Skin of body (tissue), 2 donors: Measurements from ENCODE around the gene MRFAP1. TPM values are rescaled to one million over a fixed set of nuclear protein-coding genes. Genes with fewer than 3 reads are reported as not detected.
"Not testable (repeated sequence)": the region's sequence is repeated elsewhere in the genome, so short reads cannot be mapped to it uniquely, and the experiment has no call there.

Experiments
- DNase-seq: peaks from one replicate; lab custom pipeline; 2025; lab: John Stamatoyannopoulos, UW
- total RNA-seq: library from RNA; depleted of rRNA; stranded (reverse); fragments of >200 nt; gene quantifications from one replicate; pipeline ENCODE4 v1.2.3, GENCODE V29; 2014

MRFAP1 gene
- total RNA-seq, 1 donor from 2014 or later = 99.1 TPM

GRCh38 chr4:6633091-6633906 lies 7.2 kb upstream of the MRFAP1 start:
- no peak for DNase-seq

GRCh38 chr4:6634746-6635145 lies 5.7 kb upstream of the MRFAP1 start:
- DNase-seq = no peak

- DNase-seq = no peak
Measured at GRCh38 chr4:6639137-6639680, 1.3 kb upstream of the MRFAP1 start.

GRCh38 chr4:6641164-6641970 lies 882 bp downstream of the MRFAP1 start:
- no peak for DNase-seq

- DNase-seq = no peak
Measured at GRCh38 chr4:6641971-6642320, 1.5 kb downstream of the MRFAP1 start.

- no peak for DNase-seq
Measured at GRCh38 chr4:6643141-6643847, 2.8 kb downstream of the MRFAP1 start.

- no peak for DNase-seq
Measured at GRCh38 chr4:6644792-6645530, 4.5 kb downstream of the MRFAP1 start.

GRCh38 chr4:6647169-6647568 lies 6.7 kb downstream of the MRFAP1 start:
- no peak for DNase-seq

GRCh38 chr4:6647582-6648230 lies 7.2 kb downstream of the MRFAP1 start:
- DNase-seq = no peak

- DNase-seq = no peak
Measured at GRCh38 chr4:6649216-6649615, 8.7 kb downstream of the MRFAP1 start.

GRCh38 chr4:6654211-6654610 lies 13.7 kb downstream of the MRFAP1 start:
- not testable (repeated sequence) for DNase-seq

- DNase-seq = not testable (repeated sequence)
Measured at GRCh38 chr4:6655291-6655690, 14.8 kb downstream of the MRFAP1 start.

GRCh38 chr4:6655924-6656323 lies 15.4 kb downstream of the MRFAP1 start:
- DNase-seq = no peak

- no peak for DNase-seq
Measured at GRCh38 chr4:6657242-6658208, 17.0 kb downstream of the MRFAP1 start.

GRCh38 chr4:6658209-6658595 lies 17.7 kb downstream of the MRFAP1 start:
- no peak for DNase-seq

- no peak for DNase-seq
Measured at GRCh38 chr4:6658597-6659075, 18.2 kb downstream of the MRFAP1 start.

GRCh38 chr4:6659897-6660296 lies 19.4 kb downstream of the MRFAP1 start:
- DNase-seq = no peak

GRCh38 chr4:6660430-6660829 lies 19.9 kb downstream of the MRFAP1 start:
- no peak for DNase-seq

GRCh38 chr4:6662591-6662990 lies 22.1 kb downstream of the MRFAP1 start:
- DNase-seq = no peak
